ENCODE results near the gene TLCD5.

TLCD5 gene

DNA sequence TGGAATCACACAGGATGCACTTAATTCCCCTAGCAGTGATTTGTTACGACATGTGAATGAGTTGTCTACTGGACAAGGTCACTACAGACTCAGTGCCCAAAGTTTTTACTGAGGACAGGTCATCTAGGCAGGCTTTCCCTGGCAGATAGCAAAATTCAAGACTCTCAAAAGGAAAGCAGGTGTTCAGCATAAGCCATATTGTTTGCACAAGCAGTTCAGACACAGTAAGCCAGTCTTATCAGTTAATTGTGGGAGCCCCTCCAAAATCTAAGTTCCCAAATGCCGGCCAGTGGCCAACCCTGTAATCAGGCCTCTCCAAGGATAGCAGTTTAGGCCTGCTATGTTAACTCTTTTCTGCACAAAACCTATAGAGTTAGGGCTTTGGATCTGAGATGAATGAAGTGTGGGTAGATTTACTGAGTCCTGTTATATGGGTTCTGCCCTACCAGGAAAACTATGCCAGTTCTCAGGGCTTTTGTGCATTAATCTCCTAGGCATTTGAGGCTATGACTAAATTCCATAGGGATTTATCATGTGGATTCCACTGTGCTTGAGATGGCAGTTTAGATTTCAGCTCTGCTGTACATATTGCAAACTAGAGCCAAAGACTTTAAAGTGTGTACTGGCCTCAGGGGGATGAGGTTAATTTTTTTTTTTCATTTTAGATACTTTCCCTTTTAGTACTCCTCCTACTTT, 6.3 kb downstream of the TLCD5 start:
- H3K4me3 ChIP-seq (ENCODE audit: low read depth, low read length): no peak overlapping the region
- DNase-seq (ENCODE audit: low read depth): no peak
- TF ChIP-seq, protein P1, sequence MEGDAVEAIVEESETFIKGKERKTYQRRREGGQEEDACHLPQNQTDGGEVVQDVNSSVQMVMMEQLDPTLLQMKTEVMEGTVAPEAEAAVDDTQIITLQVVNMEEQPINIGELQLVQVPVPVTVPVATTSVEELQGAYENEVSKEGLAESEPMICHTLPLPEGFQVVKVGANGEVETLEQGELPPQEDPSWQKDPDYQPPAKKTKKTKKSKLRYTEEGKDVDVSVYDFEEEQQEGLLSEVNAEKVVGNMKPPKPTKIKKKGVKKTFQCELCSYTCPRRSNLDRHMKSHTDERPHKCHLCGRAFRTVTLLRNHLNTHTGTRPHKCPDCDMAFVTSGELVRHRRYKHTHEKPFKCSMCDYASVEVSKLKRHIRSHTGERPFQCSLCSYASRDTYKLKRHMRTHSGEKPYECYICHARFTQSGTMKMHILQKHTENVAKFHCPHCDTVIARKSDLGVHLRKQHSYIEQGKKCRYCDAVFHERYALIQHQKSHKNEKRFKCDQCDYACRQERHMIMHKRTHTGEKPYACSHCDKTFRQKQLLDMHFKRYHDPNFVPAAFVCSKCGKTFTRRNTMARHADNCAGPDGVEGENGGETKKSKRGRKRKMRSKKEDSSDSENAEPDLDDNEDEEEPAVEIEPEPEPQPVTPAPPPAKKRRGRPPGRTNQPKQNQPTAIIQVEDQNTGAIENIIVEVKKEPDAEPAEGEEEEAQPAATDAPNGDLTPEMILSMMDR (IDR thresholded peaks at IDR 0.05; ENCODE audit: insufficient read depth, low read depth, low read length, missing control alignments): no peak

DNA sequence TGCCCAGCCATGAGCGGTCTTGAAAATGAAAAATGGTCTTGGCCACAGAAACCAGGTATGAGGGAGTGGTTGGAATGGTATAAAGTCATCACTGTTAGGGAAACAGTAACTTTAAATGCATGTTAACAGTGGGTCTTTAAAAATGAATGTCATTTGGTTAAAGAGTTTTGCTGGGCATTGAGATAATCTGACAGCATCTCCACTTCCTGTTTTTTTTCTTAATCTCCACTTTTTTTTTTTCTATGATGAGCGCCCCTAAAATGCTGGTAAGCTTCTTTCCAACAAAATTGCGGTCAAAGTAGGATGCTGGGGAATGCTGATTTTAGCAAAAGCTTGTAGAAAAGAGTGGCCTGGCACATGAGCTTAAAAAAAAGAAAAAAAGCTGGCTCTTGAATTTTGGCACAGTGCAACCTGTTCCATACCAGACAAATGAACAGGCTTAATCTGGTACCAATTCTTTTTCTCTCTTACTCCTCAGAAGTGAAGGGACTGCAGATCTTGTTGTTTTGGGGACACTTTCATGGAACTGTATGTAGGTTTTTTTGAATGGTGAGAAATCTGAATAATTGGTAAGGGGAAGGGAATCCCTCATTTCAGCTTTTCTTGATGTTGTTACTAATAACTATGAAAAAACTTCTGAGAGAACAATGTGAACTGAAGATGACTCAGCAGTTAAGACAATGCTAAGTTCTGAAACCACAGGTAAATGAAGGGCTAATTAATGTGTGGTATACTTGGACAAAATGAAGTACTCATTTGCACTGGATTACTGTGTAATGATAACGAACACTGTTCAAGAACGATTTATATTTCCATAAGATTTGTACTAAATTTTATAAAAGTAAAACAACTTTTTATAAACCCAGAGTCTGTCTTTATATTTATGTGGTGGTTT, 8.0 kb downstream of the TLCD5 start:
- TF ChIP-seq, protein P1 (IDR thresholded peaks at IDR 0.05; ENCODE audit: insufficient read depth, low read depth, low read length, missing control alignments): no peak
- no peak for DNase-seq (ENCODE audit: low read depth)
- H3K4me3 ChIP-seq (ENCODE audit: low read depth, low read length): no peak overlapping the region

DNA sequence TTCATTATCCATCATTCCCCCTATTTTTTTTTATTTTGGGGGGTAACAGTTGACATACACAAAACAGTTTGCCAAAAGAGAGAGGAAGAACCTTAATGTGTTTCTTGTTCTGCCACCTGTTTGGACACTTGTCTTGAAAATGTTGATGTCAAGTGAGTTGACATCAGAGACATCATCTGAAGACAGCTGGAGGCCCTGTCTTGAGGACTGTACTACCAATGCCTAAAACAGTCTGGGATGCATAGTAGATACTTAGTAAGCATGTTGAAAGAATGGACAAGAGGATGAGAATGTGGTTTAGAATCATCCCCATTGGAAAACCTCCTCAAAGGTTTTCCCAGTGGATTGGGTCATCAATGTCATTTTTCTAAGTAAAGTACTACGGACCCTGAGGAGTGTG, 8.7 kb downstream of the TLCD5 start:
- DNase-seq (ENCODE audit: low read depth): no peak
- TF ChIP-seq, protein P1 (IDR thresholded peaks at IDR 0.05; ENCODE audit: insufficient read depth, low read depth, low read length, missing control alignments): no peak
- H3K4me3 ChIP-seq (ENCODE audit: low read depth, low read length): no peak overlapping the region

- H3K4me3 ChIP-seq (ENCODE audit: low read depth, low read length): no peak overlapping the region
- DNase-seq (ENCODE audit: low read depth): no peak
- TF ChIP-seq, protein P1 (IDR thresholded peaks at IDR 0.05; ENCODE audit: insufficient read depth, low read depth, low read length, missing control alignments): no peak
These were observed 9.2 kb downstream of the TLCD5 start for GRCh38 chr11:120334332-120334731.

GRCh38 chr11:120334894-120335462, 9.9 kb downstream of the TLCD5 start:
- TF ChIP-seq, protein P1 (IDR thresholded peaks at IDR 0.05; ENCODE audit: insufficient read depth, low read depth, low read length, missing control alignments): peak; percentile 66
- DNase-seq (ENCODE audit: low read depth): peak; percentile 85
- H3K4me3 ChIP-seq (ENCODE audit: low read depth, low read length): peak overlapping the region; percentile 91; the same call in 1 of the 2 replicates

DNA sequence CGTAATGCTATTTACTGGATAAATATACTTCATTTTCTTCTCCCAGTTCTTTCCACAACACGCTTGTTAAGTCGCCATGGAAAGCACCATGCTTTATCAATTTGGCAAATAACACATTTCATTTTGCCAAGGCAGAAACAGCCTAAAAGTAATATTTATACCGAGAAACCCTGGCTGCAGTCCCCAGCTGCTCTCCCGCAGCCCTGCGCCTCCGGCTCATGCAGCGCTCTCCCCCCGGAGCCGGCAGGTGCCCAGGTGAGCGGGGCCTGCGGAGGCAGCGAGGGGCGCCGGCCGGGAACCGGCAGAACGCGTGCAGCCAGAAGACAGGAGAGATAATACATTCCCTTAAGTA, 10.4 kb downstream of the TLCD5 start:
- no peak for DNase-seq (ENCODE audit: low read depth)
- TF ChIP-seq, protein P1 (IDR thresholded peaks at IDR 0.05; ENCODE audit: insufficient read depth, low read depth, low read length, missing control alignments): no peak
- H3K4me3 ChIP-seq (ENCODE audit: low read depth, low read length): peak overlapping the region; percentile 91
